HEK293 (cell line): ENCODE measurements around the gene SAMD11.

Experiments used
- KLF16 ChIP-seq: fragments of 450-650 bp; formaldehyde crosslinking; IDR thresholded peaks from 2 replicates; pipeline ENCODE4 v1.5.1; 2017; ENCODE audit warnings: missing biosample characterization, missing genetic modification characterization
- KLF8 ChIP-seq: fragments of 450-650 bp; formaldehyde crosslinking; IDR thresholded peaks from 2 replicates; pipeline ENCODE4 v1.5.1; 2016; ENCODE audit warnings: missing biosample characterization, missing genetic modification characterization
- MEIS1 ChIP-seq: sonication (generic); formaldehyde crosslinking; IDR thresholded peaks from 2 replicates; pipeline ENCODE4 v1.8.1; 2022; ENCODE audit warnings: missing genetic modification reagents, mild to moderate bottlenecking, borderline replicate concordance
- SCRT2 ChIP-seq: fragments of 450-650 bp; formaldehyde crosslinking; IDR thresholded peaks from 2 replicates; pipeline ENCODE4 v1.5.1; 2016; ENCODE audit warnings: missing biosample characterization, missing genetic modification characterization
- SP2 ChIP-seq: fragments of 450-650 bp; formaldehyde crosslinking; IDR thresholded peaks from 2 replicates; pipeline ENCODE4 v1.5.1; 2016; ENCODE audit warnings: missing biosample characterization, missing genetic modification characterization
- SP3 ChIP-seq: fragments of 450-650 bp; formaldehyde crosslinking; IDR thresholded peaks from 2 replicates; pipeline ENCODE4 v1.5.1; 2016; ENCODE audit warnings: missing biosample characterization, missing genetic modification characterization
- ZNF146 ChIP-seq: fragments of 450-650 bp; formaldehyde crosslinking; IDR thresholded peaks from 2 replicates; pipeline ENCODE4 v1.5.1; 2016; ENCODE audit warnings: missing biosample characterization, missing genetic modification characterization
- ZNF221 ChIP-seq: fragments of 450-650 bp; formaldehyde crosslinking; IDR thresholded peaks from 2 replicates; pipeline ENCODE4 v1.5.1; 2017; ENCODE audit warnings: missing biosample characterization, missing genetic modification characterization, borderline replicate concordance
- ZNF223 ChIP-seq: fragments of 450-650 bp; formaldehyde crosslinking; IDR thresholded peaks from 2 replicates; pipeline ENCODE4 v1.5.1; 2016; ENCODE audit warnings: missing biosample characterization, missing genetic modification characterization
- ZNF23 ChIP-seq: fragments of 450-650 bp; formaldehyde crosslinking; IDR thresholded peaks from 2 replicates; pipeline ENCODE4 v1.5.1; 2016; ENCODE audit warnings: missing biosample characterization, missing genetic modification characterization, borderline replicate concordance
- ZNF311 ChIP-seq: fragments of 450-650 bp; formaldehyde crosslinking; IDR thresholded peaks from 2 replicates; pipeline ENCODE4 v1.5.1; 2017; ENCODE audit warnings: missing biosample characterization, missing genetic modification characterization, borderline replicate concordance
- ZNF341 ChIP-seq: fragments of 450-650 bp; formaldehyde crosslinking; IDR thresholded peaks from 2 replicates; pipeline ENCODE4; 2016; ENCODE audit warnings: low read depth, missing biosample characterization, missing genetic modification characterization
- ZNF354C ChIP-seq: fragments of 450-650 bp; formaldehyde crosslinking; IDR thresholded peaks from 2 replicates; pipeline ENCODE4 v1.5.1; 2016; ENCODE audit warnings: missing biosample characterization, missing genetic modification characterization, low read depth, borderline replicate concordance
- ZNF433 ChIP-seq: fragments of 450-650 bp; formaldehyde crosslinking; IDR thresholded peaks from 2 replicates; pipeline ENCODE4 v1.5.1; 2016; ENCODE audit warnings: missing biosample characterization, missing genetic modification characterization, low read depth
- ZNF48 ChIP-seq: fragments of 450-650 bp; formaldehyde crosslinking; IDR thresholded peaks from 2 replicates; pipeline ENCODE4 v1.5.1; 2016; ENCODE audit warnings: missing biosample characterization, missing genetic modification characterization
- ZNF514 ChIP-seq: fragments of 450-650 bp; formaldehyde crosslinking; IDR thresholded peaks from 2 replicates; pipeline ENCODE4 v1.5.1; 2016; ENCODE audit warnings: missing biosample characterization, missing genetic modification characterization
- ZNF529 ChIP-seq: fragments of 450-650 bp; formaldehyde crosslinking; IDR thresholded peaks from 2 replicates; pipeline ENCODE4 v1.5.1; 2017; ENCODE audit warnings: missing genetic modification characterization, missing biosample characterization; ENCODE audit not compliant: insufficient replicate concordance
- ZNF664 ChIP-seq: fragments of 450-650 bp; formaldehyde crosslinking; IDR thresholded peaks from 2 replicates; pipeline ENCODE4 v1.5.1; 2016; ENCODE audit warnings: missing biosample characterization, missing genetic modification characterization
- ZNF670 ChIP-seq: fragments of 450-650 bp; formaldehyde crosslinking; IDR thresholded peaks from 2 replicates; pipeline ENCODE4 v1.5.1; 2016; ENCODE audit warnings: missing biosample characterization, missing genetic modification characterization, low read depth
- ZNF707 ChIP-seq: fragments of 450-650 bp; formaldehyde crosslinking; IDR thresholded peaks from 2 replicates; pipeline ENCODE4 v1.5.1; 2016; ENCODE audit warnings: missing biosample characterization, missing genetic modification characterization
- ZNF747 ChIP-seq: fragments of 450-650 bp; formaldehyde crosslinking; IDR thresholded peaks from 2 replicates; pipeline ENCODE4 v1.5.1; 2016; ENCODE audit warnings: missing biosample characterization, missing genetic modification characterization
- ZNF777 ChIP-seq: fragments of 450-650 bp; formaldehyde crosslinking; IDR thresholded peaks from 2 replicates; pipeline ENCODE4 v1.5.1; 2017; ENCODE audit warnings: missing biosample characterization, missing genetic modification characterization, borderline replicate concordance
- ZNF843 ChIP-seq: fragments of 450-650 bp; formaldehyde crosslinking; IDR thresholded peaks from 2 replicates; pipeline ENCODE4 v1.5.1; 2016; ENCODE audit warnings: missing biosample characterization, missing genetic modification characterization
- TF ChIP-seq, protein P1 (sequence below): fragments of 450-650 bp; formaldehyde crosslinking; IDR thresholded peaks from 2 replicates; pipeline ENCODE4 v1.5.1; 2016; ENCODE audit warnings: missing biosample characterization, missing genetic modification characterization
- TF ChIP-seq, protein P2 (sequence below): fragments of 450-650 bp; formaldehyde crosslinking; IDR thresholded peaks from 2 replicates; pipeline ENCODE4 v1.5.1; 2016; ENCODE audit warnings: missing biosample characterization, missing genetic modification characterization
- TF ChIP-seq, protein P3 (sequence below): fragments of 450-650 bp; formaldehyde crosslinking; IDR thresholded peaks from 2 replicates; pipeline ENCODE4 v1.5.1; 2017; ENCODE audit warnings: missing biosample characterization, missing genetic modification characterization
- TF ChIP-seq, protein P4 (sequence below): fragments of 450-650 bp; formaldehyde crosslinking; optimal IDR thresholded peaks from 2 replicates; pipeline ENCODE3; 2016; ENCODE audit warnings: missing biosample characterization, mild to moderate bottlenecking, missing genetic modification characterization
- TF ChIP-seq, protein P5 (sequence below): fragments of 450-650 bp; formaldehyde crosslinking; IDR thresholded peaks from 2 replicates; pipeline ENCODE4 v1.5.1; 2016; ENCODE audit warnings: missing biosample characterization, missing genetic modification characterization
- TF ChIP-seq, protein P6 (sequence below): sonication (generic); formaldehyde crosslinking; IDR thresholded peaks from 2 replicates; pipeline ENCODE4 v1.8.1; 2022; ENCODE audit warnings: mild to moderate bottlenecking, moderate library complexity, missing genetic modification reagents

Gene SAMD11

DNA sequence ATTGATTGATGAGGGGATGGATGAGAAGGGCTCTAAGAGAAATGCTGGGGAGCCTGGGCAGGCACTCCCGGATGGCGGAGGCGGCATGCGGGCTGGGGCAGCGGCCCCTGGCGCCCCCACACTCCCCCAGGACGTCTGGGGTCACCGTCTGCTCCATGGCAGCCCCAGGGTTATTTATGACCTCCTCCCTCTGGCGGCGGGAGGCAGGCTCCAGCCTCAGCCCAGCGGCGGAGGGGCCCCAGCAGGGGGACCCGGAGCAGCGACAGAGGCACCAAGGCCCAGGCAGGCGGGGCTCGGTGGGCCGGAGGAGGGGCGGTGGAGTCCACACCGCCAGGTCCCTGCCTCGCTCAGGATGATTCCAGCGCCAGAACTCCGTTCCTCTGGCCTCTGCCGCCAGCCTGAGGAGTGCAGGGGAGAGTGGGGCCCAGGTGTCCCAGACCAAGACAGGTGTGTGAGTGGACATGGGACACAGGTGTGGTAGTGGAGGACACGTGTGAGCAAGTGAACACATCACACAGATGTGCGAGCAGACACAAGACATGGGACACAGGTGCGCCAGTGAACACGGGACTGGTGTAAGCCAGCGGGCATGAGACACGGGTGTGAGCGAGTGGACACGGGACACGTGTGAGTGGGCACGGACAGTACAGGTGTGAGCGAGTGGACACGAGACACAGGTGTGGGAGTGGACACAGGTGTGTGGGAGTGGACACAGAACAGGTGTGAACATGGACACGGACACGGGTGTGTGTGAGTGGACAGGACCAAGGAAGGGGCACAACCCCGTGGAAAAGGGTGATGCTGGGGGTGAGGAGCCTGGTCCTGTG, 2.5 kb upstream of the SAMD11 start (continued):
- TF ChIP-seq ZNF341 (tag by site-specific recombination) (peak; percentile 89), ZNF23 (tag by site-specific recombination) (no peak), ZNF354C (no peak), ZNF747 (no peak), KLF8 (tag by site-specific recombination) (peak; percentile 95), ZNF707 (tag by site-specific recombination) (no peak), ZNF146 (tag by site-specific recombination) (no peak; the same call in 1 of the 2 replicates), ZNF664 (tag by site-specific recombination) (no peak), ZNF48 (tag by site-specific recombination) (no peak), SP2 (peak; percentile 61), ZNF529 (tag by site-specific recombination) (no peak), ZNF777 (tag by site-specific recombination) (no peak), ZNF670 (tag by site-specific recombination) (no peak), ZNF223 (tag by site-specific recombination) (peak; percentile 48; the same call in 1 of the 2 replicates), ZNF514 (tag by site-specific recombination) (no peak), ZNF221 (no peak), SCRT2 (tag by site-specific recombination) (peak; percentile 57; the same call in 1 of the 2 replicates), ZNF843 (tag by site-specific recombination) (peak; percentile 71; the same call in 1 of the 2 replicates), ZNF433 (tag by site-specific recombination) (no peak), ZNF311 (tag by site-specific recombination) (no peak), KLF16 (tag by site-specific recombination) (peak; percentile 96), SP3 (tag by site-specific recombination) (no peak; the same call in 1 of the 2 replicates), MEIS1 (CRISPR knock-in tag) (peak; percentile 77; the same call in 1 of the 2 replicates)
- TF ChIP-seq, protein P1, sequence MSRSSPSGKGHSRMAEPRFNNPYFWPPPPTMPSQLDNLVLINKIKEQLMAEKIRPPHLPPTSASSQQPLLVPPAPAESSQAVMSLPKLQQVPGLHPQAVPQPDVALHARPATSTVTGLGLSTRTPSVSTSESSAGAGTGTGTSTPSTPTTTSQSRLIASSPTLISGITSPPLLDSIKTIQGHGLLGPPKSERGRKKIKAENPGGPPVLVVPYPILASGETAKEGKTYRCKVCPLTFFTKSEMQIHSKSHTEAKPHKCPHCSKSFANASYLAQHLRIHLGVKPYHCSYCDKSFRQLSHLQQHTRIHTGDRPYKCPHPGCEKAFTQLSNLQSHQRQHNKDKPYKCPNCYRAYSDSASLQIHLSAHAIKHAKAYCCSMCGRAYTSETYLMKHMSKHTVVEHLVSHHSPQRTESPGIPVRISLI (tag by site-specific recombination): no peak
- TF ChIP-seq, protein P2, sequence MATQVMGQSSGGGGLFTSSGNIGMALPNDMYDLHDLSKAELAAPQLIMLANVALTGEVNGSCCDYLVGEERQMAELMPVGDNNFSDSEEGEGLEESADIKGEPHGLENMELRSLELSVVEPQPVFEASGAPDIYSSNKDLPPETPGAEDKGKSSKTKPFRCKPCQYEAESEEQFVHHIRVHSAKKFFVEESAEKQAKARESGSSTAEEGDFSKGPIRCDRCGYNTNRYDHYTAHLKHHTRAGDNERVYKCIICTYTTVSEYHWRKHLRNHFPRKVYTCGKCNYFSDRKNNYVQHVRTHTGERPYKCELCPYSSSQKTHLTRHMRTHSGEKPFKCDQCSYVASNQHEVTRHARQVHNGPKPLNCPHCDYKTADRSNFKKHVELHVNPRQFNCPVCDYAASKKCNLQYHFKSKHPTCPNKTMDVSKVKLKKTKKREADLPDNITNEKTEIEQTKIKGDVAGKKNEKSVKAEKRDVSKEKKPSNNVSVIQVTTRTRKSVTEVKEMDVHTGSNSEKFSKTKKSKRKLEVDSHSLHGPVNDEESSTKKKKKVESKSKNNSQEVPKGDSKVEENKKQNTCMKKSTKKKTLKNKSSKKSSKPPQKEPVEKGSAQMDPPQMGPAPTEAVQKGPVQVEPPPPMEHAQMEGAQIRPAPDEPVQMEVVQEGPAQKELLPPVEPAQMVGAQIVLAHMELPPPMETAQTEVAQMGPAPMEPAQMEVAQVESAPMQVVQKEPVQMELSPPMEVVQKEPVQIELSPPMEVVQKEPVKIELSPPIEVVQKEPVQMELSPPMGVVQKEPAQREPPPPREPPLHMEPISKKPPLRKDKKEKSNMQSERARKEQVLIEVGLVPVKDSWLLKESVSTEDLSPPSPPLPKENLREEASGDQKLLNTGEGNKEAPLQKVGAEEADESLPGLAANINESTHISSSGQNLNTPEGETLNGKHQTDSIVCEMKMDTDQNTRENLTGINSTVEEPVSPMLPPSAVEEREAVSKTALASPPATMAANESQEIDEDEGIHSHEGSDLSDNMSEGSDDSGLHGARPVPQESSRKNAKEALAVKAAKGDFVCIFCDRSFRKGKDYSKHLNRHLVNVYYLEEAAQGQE: peak; percentile 47; the same call in 1 of the 2 replicates
- TF ChIP-seq, protein P3, sequence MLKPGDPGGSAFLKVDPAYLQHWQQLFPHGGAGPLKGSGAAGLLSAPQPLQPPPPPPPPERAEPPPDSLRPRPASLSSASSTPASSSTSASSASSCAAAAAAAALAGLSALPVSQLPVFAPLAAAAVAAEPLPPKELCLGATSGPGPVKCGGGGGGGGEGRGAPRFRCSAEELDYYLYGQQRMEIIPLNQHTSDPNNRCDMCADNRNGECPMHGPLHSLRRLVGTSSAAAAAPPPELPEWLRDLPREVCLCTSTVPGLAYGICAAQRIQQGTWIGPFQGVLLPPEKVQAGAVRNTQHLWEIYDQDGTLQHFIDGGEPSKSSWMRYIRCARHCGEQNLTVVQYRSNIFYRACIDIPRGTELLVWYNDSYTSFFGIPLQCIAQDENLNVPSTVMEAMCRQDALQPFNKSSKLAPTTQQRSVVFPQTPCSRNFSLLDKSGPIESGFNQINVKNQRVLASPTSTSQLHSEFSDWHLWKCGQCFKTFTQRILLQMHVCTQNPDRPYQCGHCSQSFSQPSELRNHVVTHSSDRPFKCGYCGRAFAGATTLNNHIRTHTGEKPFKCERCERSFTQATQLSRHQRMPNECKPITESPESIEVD: no peak
- TF ChIP-seq, protein P4, sequence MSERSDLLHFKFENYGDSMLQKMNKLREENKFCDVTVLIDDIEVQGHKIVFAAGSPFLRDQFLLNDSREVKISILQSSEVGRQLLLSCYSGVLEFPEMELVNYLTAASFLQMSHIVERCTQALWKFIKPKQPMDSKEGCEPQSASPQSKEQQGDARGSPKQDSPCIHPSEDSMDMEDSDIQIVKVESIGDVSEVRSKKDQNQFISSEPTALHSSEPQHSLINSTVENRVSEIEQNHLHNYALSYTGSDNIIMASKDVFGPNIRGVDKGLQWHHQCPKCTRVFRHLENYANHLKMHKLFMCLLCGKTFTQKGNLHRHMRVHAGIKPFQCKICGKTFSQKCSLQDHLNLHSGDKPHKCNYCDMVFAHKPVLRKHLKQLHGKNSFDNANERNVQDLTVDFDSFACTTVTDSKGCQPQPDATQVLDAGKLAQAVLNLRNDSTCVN (tag by site-specific recombination): peak; percentile 48
- TF ChIP-seq, protein P5, sequence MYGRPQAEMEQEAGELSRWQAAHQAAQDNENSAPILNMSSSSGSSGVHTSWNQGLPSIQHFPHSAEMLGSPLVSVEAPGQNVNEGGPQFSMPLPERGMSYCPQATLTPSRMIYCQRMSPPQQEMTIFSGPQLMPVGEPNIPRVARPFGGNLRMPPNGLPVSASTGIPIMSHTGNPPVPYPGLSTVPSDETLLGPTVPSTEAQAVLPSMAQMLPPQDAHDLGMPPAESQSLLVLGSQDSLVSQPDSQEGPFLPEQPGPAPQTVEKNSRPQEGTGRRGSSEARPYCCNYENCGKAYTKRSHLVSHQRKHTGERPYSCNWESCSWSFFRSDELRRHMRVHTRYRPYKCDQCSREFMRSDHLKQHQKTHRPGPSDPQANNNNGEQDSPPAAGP (tag by site-specific recombination): peak; percentile 93
- TF ChIP-seq, protein P6, sequence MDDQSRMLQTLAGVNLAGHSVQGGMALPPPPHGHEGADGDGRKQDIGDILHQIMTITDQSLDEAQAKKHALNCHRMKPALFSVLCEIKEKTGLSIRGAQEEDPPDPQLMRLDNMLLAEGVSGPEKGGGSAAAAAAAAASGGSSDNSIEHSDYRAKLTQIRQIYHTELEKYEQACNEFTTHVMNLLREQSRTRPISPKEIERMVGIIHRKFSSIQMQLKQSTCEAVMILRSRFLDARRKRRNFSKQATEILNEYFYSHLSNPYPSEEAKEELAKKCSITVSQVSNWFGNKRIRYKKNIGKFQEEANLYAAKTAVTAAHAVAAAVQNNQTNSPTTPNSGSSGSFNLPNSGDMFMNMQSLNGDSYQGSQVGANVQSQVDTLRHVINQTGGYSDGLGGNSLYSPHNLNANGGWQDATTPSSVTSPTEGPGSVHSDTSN (CRISPR knock-in tag): 0 out of 2 replicates have a peak, but pooled peaks have one; percentile 10
